Common myeloid progenitor, CD34-positive (primary cell): ENCODE measurements around the gene GAPVD1.
"Not testable (repeated sequence)": the region's sequence is repeated elsewhere in the genome, so short reads cannot be mapped to it uniquely, and the experiment has no call there.

Source experiments
- CTCF ChIA-PET: fragments of 350-600 bp; sonication (Branson Sonifier 250); formaldehyde crosslinking; loops from one replicate; lab custom pipeline; 2021; ENCODE audit warnings: antibody characterized with exemption; lab: Charles Lee
- POLR2A ChIA-PET: fragments of 350-600 bp; sonication (Branson Sonifier 250); formaldehyde crosslinking; loops from one replicate; lab custom pipeline; 2021; ENCODE audit warnings: antibody characterized with exemption; lab: Charles Lee
- DNase-seq, 3 donors: peaks; one replicate each; pipeline versions ENCODE4 v3.0.0 to v3.0.0-alpha.2; 2013
- H3K27ac ChIP-seq, 2 experiments: 1 replicate in 1 of 2; 2 replicates in 1 of 2; pipeline ENCODE4 v1.7.0; 2013; ENCODE audit warnings: inconsistent platforms in 2 of 2, low read length in 2 of 2, mild to moderate bottlenecking in 2 of 2, low read depth in 1 of 2, moderate library complexity in 1 of 2; ENCODE audit not compliant: severe bottlenecking in 2 of 2, insufficient read depth in 1 of 2, poor library complexity in 1 of 2
- H3K27me3 ChIP-seq, 5 experiments: replicated peaks in 2 of 5; 1 replicate in 3 of 5; 2 replicates in 2 of 5; pipeline versions ENCODE4 v1.6.1 to v1.7.0; 2013; ENCODE audit warnings: low read length in 4 of 5, mild to moderate bottlenecking in 2 of 5, moderate library complexity in 2 of 5, inconsistent platforms in 1 of 5; ENCODE audit not compliant: insufficient read depth in 5 of 5, control insufficient read depth in 4 of 5
- H3K36me3 ChIP-seq, 4 experiments: 1 replicate in 2 of 4; 2 replicates in 2 of 4; pipeline versions ENCODE4 v1.6.1 to v1.7.0; 2013; ENCODE audit warnings: low read length in 3 of 4, control low read depth in 1 of 4, mild to moderate bottlenecking in 1 of 4; ENCODE audit not compliant: control insufficient read depth in 4 of 4, insufficient read depth in 4 of 4
- H3K4me1 ChIP-seq, 4 experiments: 1 replicate in 3 of 4; 2 replicates in 1 of 4; pipeline versions ENCODE4 v1.6.1 to v1.7.1; 2013; ENCODE audit warnings: low read length in 3 of 4, mild to moderate bottlenecking in 3 of 4, control low read depth in 1 of 4, inconsistent platforms in 1 of 4, moderate library complexity in 1 of 4; ENCODE audit not compliant: control insufficient read depth in 4 of 4, insufficient read depth in 4 of 4; ENCODE audit errors: control extremely low read depth in 1 of 4
- H3K4me3 ChIP-seq, 7 experiments: 1 replicate in 4 of 7; 2 replicates in 3 of 7; pipeline versions ENCODE4 v1.5.1 to v1.7.0; 2013; ENCODE audit warnings: mild to moderate bottlenecking in 7 of 7, low read length in 6 of 7, moderate library complexity in 6 of 7, inconsistent platforms in 2 of 7, low read depth in 2 of 7, control low read depth in 1 of 7; ENCODE audit not compliant: insufficient read depth in 4 of 7, control insufficient read depth in 1 of 7; ENCODE audit errors: extremely low read depth in 1 of 7
- H3K9me3 ChIP-seq, 5 experiments: 1 replicate in 4 of 5; 2 replicates in 1 of 5; pipeline versions ENCODE4 v1.6.1 to v1.7.1; 2013; ENCODE audit warnings: low read length in 4 of 5, mild to moderate bottlenecking in 2 of 5, inconsistent platforms in 1 of 5, low read depth in 1 of 5, moderate library complexity in 1 of 5; ENCODE audit not compliant: control insufficient read depth in 4 of 5, insufficient read depth in 2 of 5; ENCODE audit errors: control extremely low read depth in 1 of 5
- WGBS: methylation state at CpG from one replicate; pipeline ENCODE4 v1.1.5; 2013; ENCODE audit not compliant: insufficient coverage; 5-methylcytosine and 5-hydroxymethylcytosine counted together

GAPVD1 gene

DNA sequence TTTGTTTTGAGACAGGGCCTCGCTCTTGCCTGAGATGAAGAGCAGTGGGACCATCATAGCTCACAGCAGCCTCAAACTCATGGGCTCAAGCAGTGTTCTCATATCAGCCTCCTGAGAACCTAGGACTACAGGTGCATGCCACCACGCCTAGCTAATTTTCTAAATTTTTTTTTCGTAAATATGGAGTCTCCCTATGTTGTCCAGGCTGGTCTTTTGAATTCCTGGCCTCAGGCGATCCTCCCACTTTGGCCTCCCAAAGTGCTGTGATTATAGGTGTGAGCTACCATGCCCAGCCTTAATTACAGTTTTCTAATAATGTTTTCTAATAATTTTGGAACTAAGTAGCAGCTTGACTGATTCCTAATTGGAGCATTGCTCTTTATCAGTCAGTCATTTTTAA, 15.1 kb downstream of the GAPVD1 start:
- peaks cover 0 to 12% (median 2%) of the 10 kb centered on the region in 4 experiments for H3K36me3 ChIP-seq
- DNase-seq: no peak
- H3K9me3 ChIP-seq: no peaks in the 10 kb centered on the region
- no peak overlapping the region for H3K4me3 ChIP-seq
- ChIA-PET CTCF (interaction anchor here (0.7 to 1.5 kb wide), 5 partner anchors 13 to 85 kb away, joined by 3 read pairs; no protein-coding TSS in a partner anchor), POLR2A (no interaction called here)
- H3K4me1 ChIP-seq: peaks cover 0 to 12% (median 5%) of the 10 kb centered on the region in 4 experiments
- no peak overlapping the region for H3K27ac ChIP-seq
- WGBS: 100% methylated on average over 3 of the region's 4 CpGs
- H3K27me3 ChIP-seq: no peaks in the 10 kb centered on the region

DNA sequence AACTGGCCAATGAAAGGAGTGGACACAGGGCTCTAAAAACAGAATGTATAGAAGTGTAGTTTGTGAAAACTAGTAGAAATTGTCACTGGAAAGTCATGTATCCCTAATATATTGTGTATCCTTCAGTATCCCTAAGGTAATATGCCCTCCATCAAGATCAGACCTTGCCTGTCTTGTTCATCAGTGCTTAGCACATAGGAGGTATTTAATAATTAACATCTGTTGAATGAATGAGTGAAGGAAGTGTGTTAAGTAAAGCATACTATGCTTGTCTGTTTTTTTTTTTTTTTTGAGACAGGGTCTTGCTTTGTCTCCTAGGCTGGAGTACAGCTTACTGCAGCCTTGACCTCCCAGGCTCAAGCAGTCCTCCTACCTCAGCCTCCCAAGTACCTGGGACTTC, 15.8 kb downstream of the GAPVD1 start:
- Histone ChIP-seq H3K4me1 (peaks cover 0 to 9% (median 4%) of the 10 kb centered on the region in 4 experiments), H3K9me3 (no peaks in the 10 kb centered on the region), H3K4me3 (no peak overlapping the region), H3K27me3 (no peaks in the 10 kb centered on the region), H3K36me3 (peaks cover 0 to 9% (median 2%) of the 10 kb centered on the region in 4 experiments), H3K27ac (no peak overlapping the region)
- POLR2A ChIA-PET: no interaction called here
- CTCF ChIA-PET: interaction anchor here (0.7 to 0.9 kb wide), 2 partner anchors 32 to 50 kb away, joined by 3 read pairs; no protein-coding TSS in a partner anchor
- DNase-seq: no peak

DNA sequence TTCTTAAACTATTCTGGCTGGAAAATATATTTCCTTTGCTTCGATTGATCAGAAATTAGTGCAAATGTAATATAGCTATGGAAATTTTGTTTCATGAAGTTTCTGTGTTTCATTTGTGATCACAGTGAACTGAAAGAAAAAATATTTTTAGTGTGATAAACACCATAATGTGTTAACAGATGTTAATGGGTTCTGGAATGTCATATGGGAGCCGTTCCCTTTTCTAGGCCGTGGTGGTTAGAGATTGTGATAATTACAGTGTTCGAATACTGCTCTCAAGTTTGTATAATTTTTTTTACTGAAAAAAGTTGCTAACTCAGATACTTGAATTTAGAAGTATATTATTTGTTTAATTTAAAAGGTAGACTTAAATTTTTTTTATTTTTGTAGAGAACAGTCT, 19.3 kb downstream of the GAPVD1 start:
- WGBS: 100% methylated on average over 1 of the region's 4 CpGs
- ChIA-PET CTCF (interaction anchor here (1.3 kb wide), 1 partner anchor 38 kb away, joined by 3 read pairs; no protein-coding TSS in a partner anchor), POLR2A (no interaction called here)
- H3K9me3 ChIP-seq: no peaks in the 10 kb centered on the region
- no peak overlapping the region for H3K27ac ChIP-seq
- H3K27me3 ChIP-seq: no peaks in the 10 kb centered on the region
- H3K4me3 ChIP-seq: no peak overlapping the region
- H3K4me1 ChIP-seq: peaks cover 0 to 3% (median 0%) of the 10 kb centered on the region in 4 experiments
- DNase-seq: no peak
- H3K36me3 ChIP-seq: peaks cover 0 to 9% (median 0%) of the 10 kb centered on the region in 4 experiments

DNA sequence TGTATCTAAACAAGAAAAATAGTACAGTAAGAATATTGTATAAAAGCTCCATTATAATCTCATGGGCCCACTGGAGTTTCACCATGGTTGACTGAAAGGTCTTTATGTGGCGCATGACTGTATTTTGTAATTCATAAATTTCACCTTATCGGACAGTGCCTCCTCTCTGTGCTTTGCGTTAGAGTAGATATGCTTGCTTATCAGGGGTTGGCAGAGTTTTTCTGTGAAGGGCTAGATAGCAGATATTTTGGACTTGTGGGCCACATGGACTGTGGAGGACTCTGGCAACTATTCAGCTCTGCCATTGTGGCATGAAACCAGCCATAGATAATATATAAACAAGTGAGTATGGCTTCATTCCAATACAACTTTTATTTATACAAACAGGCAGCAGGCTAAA, 23.2 kb downstream of the GAPVD1 start:
- peak overlapping the region in 1 of 2 experiments; percentile 50 for H3K27ac ChIP-seq
- H3K27me3 ChIP-seq: no peaks in the 10 kb centered on the region
- DNase-seq: peak; percentile 88 to 94 (median 89)
- ChIA-PET POLR2A (interaction anchor here (0.5 to 1.4 kb wide), 3 partner anchors 8 to 44 kb away, joined by 3 to 5 read pairs (median 5); partner anchors contain the start of gene HSPA5), CTCF (interaction anchor here (0.8 to 1.1 kb wide), 2 partner anchors 12 to 36 kb away, joined by 3 to 4 read pairs; no protein-coding TSS in a partner anchor)
- WGBS: no CpG with 5 or more reads among the region's 3 CpGs
- H3K4me1 ChIP-seq: peaks cover 0 to 3% (median 0%) of the 10 kb centered on the region in 4 experiments
- peaks cover 2 to 7% (median 3%) of the 10 kb centered on the region in 4 experiments for H3K36me3 ChIP-seq
- no peaks in the 10 kb centered on the region for H3K9me3 ChIP-seq
- H3K4me3 ChIP-seq: no peak overlapping the region

DNA sequence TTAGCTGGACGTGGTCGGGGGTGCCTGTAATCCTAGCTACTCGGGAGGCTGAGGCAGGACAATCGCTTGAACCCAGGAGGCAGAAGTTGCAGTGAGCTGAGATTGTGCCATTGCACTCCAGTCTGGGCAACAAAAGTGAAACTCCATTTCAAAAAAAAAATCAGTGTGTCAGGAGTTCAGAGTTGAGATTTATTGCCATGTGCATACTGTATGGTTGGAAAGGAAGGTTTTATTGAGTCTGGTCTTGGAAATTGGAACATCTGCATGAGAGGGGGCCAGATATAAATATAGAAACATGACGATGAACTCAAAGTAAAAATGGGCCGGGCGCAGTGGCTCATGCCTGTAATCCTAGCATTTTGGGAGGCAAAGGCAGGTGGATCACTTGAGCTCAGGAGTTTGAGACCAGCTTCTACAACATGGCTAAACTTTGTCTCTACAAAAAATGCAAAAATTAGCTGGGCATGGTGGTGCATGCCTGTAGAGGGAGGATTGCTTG, 25.4 kb downstream of the GAPVD1 start:
- H3K4me1 ChIP-seq, H3K36me3 ChIP-seq, POLR2A ChIA-PET, H3K9me3 ChIP-seq, DNase-seq, CTCF ChIA-PET, H3K27ac ChIP-seq, H3K4me3 ChIP-seq, H3K27me3 ChIP-seq: not testable (repeated sequence)
- WGBS: 97% methylated on average over 7 of the region's 7 CpGs

DNA sequence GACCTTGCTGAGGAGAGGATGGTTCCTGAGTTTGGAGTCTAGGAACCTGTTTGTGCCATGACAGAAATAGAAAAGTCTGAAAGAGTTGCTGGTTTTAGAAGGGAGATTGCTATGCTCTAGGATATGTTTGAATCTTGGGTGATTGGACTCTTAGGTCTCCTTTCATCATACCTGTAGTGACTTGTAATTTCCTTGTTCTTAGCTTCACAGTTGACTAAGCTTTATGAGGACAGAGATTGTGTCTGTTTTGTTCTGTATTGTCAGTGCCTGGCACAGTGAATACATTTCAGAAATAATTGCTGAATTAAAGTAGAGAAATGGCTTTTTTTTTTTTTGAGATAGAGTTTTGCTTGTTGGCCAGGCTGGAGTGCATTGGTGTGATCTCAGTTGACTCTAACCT, 31.5 kb downstream of the GAPVD1 start:
- Histone ChIP-seq H3K4me3 (no peak overlapping the region), H3K4me1 (no peaks in the 10 kb centered on the region), H3K36me3 (peaks cover 0 to 7% (median 4%) of the 10 kb centered on the region in 4 experiments), H3K27me3 (no peaks in the 10 kb centered on the region), H3K27ac (no peak overlapping the region), H3K9me3 (no peaks in the 10 kb centered on the region)
- CTCF ChIA-PET: interaction anchor here (0.6 kb wide), 1 partner anchor 49 kb away, joined by 3 read pairs; no protein-coding TSS in a partner anchor
- DNase-seq: no peak
- POLR2A ChIA-PET: interaction anchor here (0.6 to 1.2 kb wide), 2 partner anchors 8 to 52 kb away, joined by 4 to 5 read pairs; partner anchors contain the start of gene HSPA5

DNA sequence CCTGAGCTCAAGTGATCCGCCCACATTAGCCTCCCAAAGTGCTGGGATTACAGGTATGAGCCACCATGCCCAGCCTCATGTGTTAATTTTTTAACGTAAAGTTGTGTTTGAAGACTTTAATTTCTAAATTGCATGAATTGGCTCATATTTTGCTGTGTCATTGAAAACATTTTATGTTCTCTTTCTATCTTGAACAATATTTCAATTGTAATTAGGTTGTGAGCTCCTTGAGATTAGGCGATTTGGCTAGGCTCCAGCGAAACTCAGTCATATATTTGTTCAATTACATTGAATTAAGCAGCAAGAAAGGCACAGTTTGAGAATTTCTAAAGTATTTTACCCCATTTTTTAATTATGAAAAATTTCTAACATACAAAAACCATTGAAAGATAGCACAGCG, 34.0 kb downstream of the GAPVD1 start:
- ChIA-PET CTCF (interaction anchor here (1.3 kb wide), 1 partner anchor 11 kb away, joined by 5 read pairs; no protein-coding TSS in a partner anchor), POLR2A (no interaction called here)
- Histone ChIP-seq H3K27me3 (no peaks in the 10 kb centered on the region), H3K4me1 (no peaks in the 10 kb centered on the region), H3K9me3 (no peaks in the 10 kb centered on the region), H3K27ac (no peak overlapping the region), H3K36me3 (peaks cover 0 to 5% (median 0%) of the 10 kb centered on the region in 4 experiments), H3K4me3 (no peak overlapping the region)
- peak in 1 of 3 donors; percentile 22 for DNase-seq
- WGBS: 91% methylated on average over 1 of the region's 5 CpGs
